Panc1 (cell line): ENCODE measurements around the gene TWSG1. TPM values are rescaled to one million over a fixed set of nuclear protein-coding genes. Genes with fewer than 3 reads are reported as not detected.
A peak's percentile ranks its signal among the peaks of the same experiment; 100 is the strongest.
"Not testable (repeated sequence)": the region's sequence is repeated elsewhere in the genome, so short reads cannot be mapped to it uniquely, and the experiment has no call there.

ENCODE experiments used
- ATAC-seq: fragments of 200-7000 bp; cut with Tn5 transposase; 2 replicates; pipeline ENCODE4 v1.9.1; 2020; ENCODE audit warnings: mild to moderate bottlenecking, moderate library complexity
- BruUV-seq: library from RNA; stranded (reverse); fragments of 400-500 nt; replicated peaks from 2 replicates; lab custom pipeline; 2021; lab: Mats Ljungman, UMichigan
- CTCF ChIA-PET: fragments of 300-600 bp; sonication (Branson Sonifier 250); formaldehyde crosslinking; loops from one replicate; lab custom pipeline; 2022; ENCODE audit warnings: antibody characterized with exemption; lab: Charles Lee
- POLR2A ChIA-PET: fragments of 300-600 bp; sonication (Branson Sonifier 250); formaldehyde crosslinking; loops from one replicate; lab custom pipeline; 2022; ENCODE audit warnings: antibody characterized with exemption; lab: Charles Lee
- DNase-seq: peaks from one replicate; pipeline ENCODE4 v3.0.0-alpha.2; 2010; ENCODE audit warnings: low read depth, low spot score
- H3K27ac ChIP-seq: 2 replicates; pipeline ENCODE4 v1.5.1; 2011; ENCODE audit warnings: mild to moderate bottlenecking, low read length, inconsistent platforms
- H3K27me3 ChIP-seq: fragments of 200-500 bp; sonication (Bioruptor generic); 2 replicates; pipeline ENCODE4 v1.6.0; 2014; ENCODE audit warnings: low read length, inconsistent platforms; ENCODE audit not compliant: control insufficient read depth, insufficient read depth
- H3K36me3 ChIP-seq: fragments of 200-500 bp; sonication (Bioruptor generic); 2 replicates; pipeline ENCODE4 v1.5.1; 2014; ENCODE audit warnings: inconsistent platforms, mild to moderate bottlenecking, low read length, moderate library complexity; ENCODE audit not compliant: control insufficient read depth, insufficient read depth
- H3K4me1 ChIP-seq: 2 replicates; pipeline ENCODE4 v1.5.1; 2011; ENCODE audit warnings: inconsistent platforms, mild to moderate bottlenecking, low read length, moderate library complexity; ENCODE audit not compliant: control insufficient read depth, insufficient read depth
- H3K4me3 ChIP-seq, 2 experiments: 2 replicates each; pipeline ENCODE4 v1.5.1; 2011 to 2012; ENCODE audit warnings: low read depth in 2 of 2, low read length in 2 of 2, mild to moderate bottlenecking in 2 of 2, inconsistent platforms in 1 of 2, moderate library complexity in 1 of 2
- H3K9me3 ChIP-seq: fragments of 200-500 bp; sonication (Bioruptor generic); 2 replicates; pipeline ENCODE4 v1.5.1; 2014; ENCODE audit warnings: low read depth, mild to moderate bottlenecking, inconsistent platforms, low read length, moderate library complexity; ENCODE audit not compliant: control insufficient read depth, insufficient read depth
- POLR2AphosphoS5 ChIP-seq: IDR thresholded peaks from 2 replicates; pipeline ENCODE4 v1.6.1; 2012; ENCODE audit warnings: mild to moderate bottlenecking, low read depth, low read length, moderate library complexity
- SIN3A ChIP-seq: IDR thresholded peaks from 2 replicates; pipeline ENCODE4 v1.6.1; 2012; ENCODE audit warnings: low read depth, mild to moderate bottlenecking, low read length, moderate library complexity, borderline replicate concordance; ENCODE audit not compliant: insufficient read depth
- TCF7L2 ChIP-seq: IDR thresholded peaks from 2 replicates; pipeline ENCODE4 v1.6.1; 2011; ENCODE audit warnings: mild to moderate bottlenecking, low read depth, low read length, inconsistent platforms
- in situ Hi-C: cut with HindIII; loops from 2 replicates; pipeline ENCODE4 v1.10.0; 2016; ENCODE audit warnings: low sequenced_read_pairs, low pct_unique_long_range_greater_than_20kb
- intact Hi-C: fragments of 100-400 bp; cut with micrococcal nuclease; formaldehyde crosslinking; loops from one replicate; pipeline ENCODE4 v1.10.0; 2022; ENCODE audit not compliant: unreplicated experiment
- total RNA-seq: library from RNA; stranded (reverse); gene quantifications from one replicate; pipeline ENCODE4 v1.2.1, GENCODE V29; 2021; ENCODE audit not compliant: unreplicated experiment
- TF ChIP-seq, protein P1 (sequence below): fragments of 450-650 bp; IDR thresholded peaks from 2 replicates; pipeline ENCODE4 v1.5.1; 2017; ENCODE audit warnings: mild to moderate bottlenecking
- TF ChIP-seq, protein P2 (sequence below), 2 experiments: IDR thresholded peaks; 2 replicates each; pipeline ENCODE4 v1.6.1; 2011 to 2012; ENCODE audit warnings: low read depth in 2 of 2, control low read depth in 1 of 2, low read length in 1 of 2, mild to moderate bottlenecking in 1 of 2, moderate library complexity in 1 of 2; ENCODE audit not compliant: insufficient read depth in 1 of 2

Gene TWSG1
- total RNA-seq, 1 experiment from 2014 or later: 54.1 TPM

DNA sequence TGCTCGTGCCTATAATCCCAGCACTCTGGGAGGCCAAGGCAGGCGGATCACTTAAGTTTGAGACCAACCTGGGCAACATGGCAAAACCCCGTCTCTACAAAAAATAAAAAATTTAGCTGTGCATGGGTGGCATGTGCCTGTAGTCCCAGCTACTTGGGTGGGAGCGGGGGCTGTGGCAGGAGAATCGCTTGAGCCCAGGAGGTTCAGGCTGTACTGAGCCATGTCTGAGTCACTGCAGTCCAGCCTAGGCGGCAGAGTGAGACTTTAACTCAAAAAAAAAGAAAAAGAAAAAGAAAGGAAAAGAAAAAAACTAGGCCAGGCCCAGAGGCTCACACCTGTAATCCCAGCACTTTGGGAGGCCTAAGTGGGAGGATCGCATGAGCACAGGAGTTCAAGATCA, 30.8 kb downstream of the TWSG1 start:
- Histone ChIP-seq H3K36me3 (no peaks in the 10 kb centered on the region), H3K27me3 (no peaks in the 10 kb centered on the region), H3K27ac (no peak overlapping the region), H3K9me3 (no peaks in the 10 kb centered on the region), H3K4me1 (no peaks in the 10 kb centered on the region), H3K4me3 (no peak overlapping the region)
- BruUV-seq: no TSS peak
- in situ Hi-C loops (no loop called here), intact Hi-C loops (loop anchor here (10.0 kb wide), 1 partner anchor 149 kb away; no protein-coding TSS in a partner anchor)
- DNase-seq (no peak), ATAC-seq (no peak)
- ChIA-PET POLR2A (no interaction called here), CTCF (interaction anchor here (0.6 kb wide), 1 partner anchor 7 kb away, joined by 3 read pairs; no protein-coding TSS in a partner anchor)
- TF ChIP-seq, protein P1, sequence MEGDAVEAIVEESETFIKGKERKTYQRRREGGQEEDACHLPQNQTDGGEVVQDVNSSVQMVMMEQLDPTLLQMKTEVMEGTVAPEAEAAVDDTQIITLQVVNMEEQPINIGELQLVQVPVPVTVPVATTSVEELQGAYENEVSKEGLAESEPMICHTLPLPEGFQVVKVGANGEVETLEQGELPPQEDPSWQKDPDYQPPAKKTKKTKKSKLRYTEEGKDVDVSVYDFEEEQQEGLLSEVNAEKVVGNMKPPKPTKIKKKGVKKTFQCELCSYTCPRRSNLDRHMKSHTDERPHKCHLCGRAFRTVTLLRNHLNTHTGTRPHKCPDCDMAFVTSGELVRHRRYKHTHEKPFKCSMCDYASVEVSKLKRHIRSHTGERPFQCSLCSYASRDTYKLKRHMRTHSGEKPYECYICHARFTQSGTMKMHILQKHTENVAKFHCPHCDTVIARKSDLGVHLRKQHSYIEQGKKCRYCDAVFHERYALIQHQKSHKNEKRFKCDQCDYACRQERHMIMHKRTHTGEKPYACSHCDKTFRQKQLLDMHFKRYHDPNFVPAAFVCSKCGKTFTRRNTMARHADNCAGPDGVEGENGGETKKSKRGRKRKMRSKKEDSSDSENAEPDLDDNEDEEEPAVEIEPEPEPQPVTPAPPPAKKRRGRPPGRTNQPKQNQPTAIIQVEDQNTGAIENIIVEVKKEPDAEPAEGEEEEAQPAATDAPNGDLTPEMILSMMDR: no peak
- TF ChIP-seq, protein P2, sequence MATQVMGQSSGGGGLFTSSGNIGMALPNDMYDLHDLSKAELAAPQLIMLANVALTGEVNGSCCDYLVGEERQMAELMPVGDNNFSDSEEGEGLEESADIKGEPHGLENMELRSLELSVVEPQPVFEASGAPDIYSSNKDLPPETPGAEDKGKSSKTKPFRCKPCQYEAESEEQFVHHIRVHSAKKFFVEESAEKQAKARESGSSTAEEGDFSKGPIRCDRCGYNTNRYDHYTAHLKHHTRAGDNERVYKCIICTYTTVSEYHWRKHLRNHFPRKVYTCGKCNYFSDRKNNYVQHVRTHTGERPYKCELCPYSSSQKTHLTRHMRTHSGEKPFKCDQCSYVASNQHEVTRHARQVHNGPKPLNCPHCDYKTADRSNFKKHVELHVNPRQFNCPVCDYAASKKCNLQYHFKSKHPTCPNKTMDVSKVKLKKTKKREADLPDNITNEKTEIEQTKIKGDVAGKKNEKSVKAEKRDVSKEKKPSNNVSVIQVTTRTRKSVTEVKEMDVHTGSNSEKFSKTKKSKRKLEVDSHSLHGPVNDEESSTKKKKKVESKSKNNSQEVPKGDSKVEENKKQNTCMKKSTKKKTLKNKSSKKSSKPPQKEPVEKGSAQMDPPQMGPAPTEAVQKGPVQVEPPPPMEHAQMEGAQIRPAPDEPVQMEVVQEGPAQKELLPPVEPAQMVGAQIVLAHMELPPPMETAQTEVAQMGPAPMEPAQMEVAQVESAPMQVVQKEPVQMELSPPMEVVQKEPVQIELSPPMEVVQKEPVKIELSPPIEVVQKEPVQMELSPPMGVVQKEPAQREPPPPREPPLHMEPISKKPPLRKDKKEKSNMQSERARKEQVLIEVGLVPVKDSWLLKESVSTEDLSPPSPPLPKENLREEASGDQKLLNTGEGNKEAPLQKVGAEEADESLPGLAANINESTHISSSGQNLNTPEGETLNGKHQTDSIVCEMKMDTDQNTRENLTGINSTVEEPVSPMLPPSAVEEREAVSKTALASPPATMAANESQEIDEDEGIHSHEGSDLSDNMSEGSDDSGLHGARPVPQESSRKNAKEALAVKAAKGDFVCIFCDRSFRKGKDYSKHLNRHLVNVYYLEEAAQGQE (IDR thresholded peaks at IDR 0.05; ENCODE audit: insufficient read depth in 1 of 2, low read depth in 2 of 2, low read length in 1 of 2): no peak
- TF ChIP-seq TCF7L2 (no peak), POLR2AphosphoS5 (no peak), SIN3A (no peak)

DNA sequence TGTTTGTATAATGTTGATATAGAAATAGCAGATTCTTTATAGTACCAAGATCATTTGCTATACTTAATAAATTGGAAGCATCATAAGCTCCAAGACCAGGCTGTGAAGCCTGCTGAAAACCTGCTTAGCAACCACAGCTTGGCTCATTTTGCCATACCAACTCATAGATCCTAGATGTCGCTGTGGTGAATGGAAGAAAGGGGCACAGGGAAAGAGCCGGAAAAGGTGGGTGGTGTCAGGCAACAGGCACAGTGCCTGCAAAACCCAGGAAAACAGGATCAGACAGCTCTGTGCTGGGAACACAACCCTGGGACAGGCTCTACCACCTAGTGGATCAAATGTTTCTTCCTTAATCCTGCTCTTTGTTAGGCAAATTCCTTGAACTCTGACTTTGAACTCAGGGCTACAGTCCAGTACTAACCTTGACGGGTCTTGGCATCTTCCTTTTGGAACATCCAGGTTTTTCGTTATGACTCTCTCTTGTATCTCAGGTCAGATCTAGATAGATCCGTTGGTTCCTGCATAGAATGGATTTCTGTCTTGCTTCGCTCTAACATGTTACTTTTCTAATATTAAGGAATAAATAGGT, 31.6 kb downstream of the TWSG1 start:
- ChIA-PET CTCF (interaction anchor here (0.6 kb wide), 2 partner anchors 8 to 261 kb away, joined by 3 to 11 read pairs; no protein-coding TSS in a partner anchor), POLR2A (no interaction called here)
- peak; percentile 84 for ATAC-seq

DNA sequence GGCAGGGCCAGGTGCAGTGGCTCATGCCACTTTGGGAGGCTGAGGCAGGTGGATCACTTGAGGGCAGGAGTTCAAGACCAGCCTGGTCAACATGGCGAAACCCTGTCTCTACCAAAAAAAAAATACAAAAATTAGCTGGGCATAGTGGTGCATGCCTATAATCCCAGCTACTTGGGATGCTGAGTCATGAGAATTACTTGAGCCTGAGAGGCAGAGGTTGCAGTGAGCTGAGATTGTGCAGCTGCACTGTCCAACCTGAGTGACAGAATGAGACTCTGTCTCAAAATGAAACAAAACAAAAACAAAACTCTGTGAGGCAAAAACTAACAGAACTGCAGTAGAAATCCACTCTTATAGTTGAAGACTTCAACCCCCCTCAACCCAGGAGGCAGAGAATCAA, 38.7 kb downstream of the TWSG1 start:
- H3K4me1 ChIP-seq, ATAC-seq, H3K9me3 ChIP-seq, in situ Hi-C loops, H3K27ac ChIP-seq, DNase-seq, H3K4me3 ChIP-seq, BruUV-seq, intact Hi-C loops, H3K36me3 ChIP-seq, H3K27me3 ChIP-seq, CTCF ChIA-PET, POLR2A ChIA-PET: not testable (repeated sequence)

More for the DNA sequence above, 31.6 kb downstream of the TWSG1 start:
- Histone ChIP-seq H3K4me3 (no peak overlapping the region), H3K4me1 (no peaks in the 10 kb centered on the region), H3K36me3 (no peaks in the 10 kb centered on the region), H3K27ac (no peak overlapping the region), H3K27me3 (no peaks in the 10 kb centered on the region), H3K9me3 (no peaks in the 10 kb centered on the region)
- no TSS peak for BruUV-seq
- in situ Hi-C loops (no loop called here), intact Hi-C loops (loop anchor here (10.0 kb wide), 1 partner anchor 149 kb away; no protein-coding TSS in a partner anchor)
- no peak for TF ChIP-seq POLR2AphosphoS5
- TF ChIP-seq TCF7L2: no peak
- DNase-seq: no peak
